Activated T-helper 1 cell treated with anti-CD3 and anti-CD28 coated beads, Interleukin-12 subunit alpha, Interleukin-12 subunit beta, Interleukin-2, Interleukin-4 antibody, amounts not matched to agents 30 ng/mL and 10 ng/mL and 1 ng/mL, durations not matched to agents 14 hours and 24 hours and 36 hours (primary cell): Measurements from ENCODE around the gene CD160. TPM values are rescaled to one million over a fixed set of nuclear protein-coding genes. Genes with fewer than 3 reads are reported as not detected.
"Not testable (repeated sequence)": the region's sequence is repeated elsewhere in the genome, so short reads cannot be mapped to it uniquely, and the experiment has no call there.

ENCODE experiments used
- DNase-seq: peaks from one replicate; pipeline ENCODE4 v3.0.0; 2021; ENCODE audit warnings: low spot score
- H3K27ac Mint-ChIP-seq: one replicate; pipeline ENCODE4 v1.8.0; 2021; ENCODE audit warnings: mild to moderate bottlenecking, mixed read lengths
- H3K27me3 Mint-ChIP-seq: one replicate; pipeline ENCODE4 v1.8.0; 2022; ENCODE audit warnings: mild to moderate bottlenecking, moderate library complexity, mixed read lengths; ENCODE audit not compliant: insufficient read depth
- H3K36me3 Mint-ChIP-seq: one replicate; pipeline ENCODE4 v1.8.0; 2021; ENCODE audit warnings: low read depth, mixed read lengths
- H3K4me1 Mint-ChIP-seq: one replicate; pipeline ENCODE4 v1.8.0; 2021; ENCODE audit warnings: low read depth, mixed read lengths
- H3K4me3 Mint-ChIP-seq: one replicate; pipeline ENCODE4 v1.8.0; 2021; ENCODE audit warnings: mild to moderate bottlenecking, moderate library complexity, mixed read lengths
- H3K9me3 Mint-ChIP-seq: one replicate; pipeline ENCODE4 v1.8.0; 2021; ENCODE audit warnings: mixed read lengths
- intact Hi-C: fragments of 100-400 bp; cut with micrococcal nuclease; formaldehyde crosslinking; loops from one replicate; pipeline ENCODE4 v1.15.1; 2024
- total RNA-seq: library from RNA; stranded (reverse); gene quantifications from 2 replicates; pipeline ENCODE4 v1.2.3, GENCODE V29; 2022

Gene CD160
- 0.27 TPM in 1 of 2 replicates, not detected in the other for total RNA-seq

GRCh38 chr1:145719230-145720079, at the start of gene CD160:
Gene CD160 (plus strand): TSS chr1:145719499. CDS start chr1:145728328, 8,829 bp downstream.
- DNase-seq, result no peak
- Mint-ChIP-seq H3K4me3 (no peak within 1 kb of the TSS), H3K9me3 (no peaks in the 10 kb centered on the region), H3K4me1 (peaks cover 23% of the 10 kb centered on the region), H3K36me3 (no peaks in the 10 kb centered on the region), H3K27ac (no peak within 1 kb of the TSS), H3K27me3 (peaks cover 25% of the 10 kb centered on the region)
- intact Hi-C loops, result loop anchor here (5.0 kb wide), 2 partner anchors 103 to 122 kb away; partner anchors contain the start of genes POLR3C and RNF115

DNA sequence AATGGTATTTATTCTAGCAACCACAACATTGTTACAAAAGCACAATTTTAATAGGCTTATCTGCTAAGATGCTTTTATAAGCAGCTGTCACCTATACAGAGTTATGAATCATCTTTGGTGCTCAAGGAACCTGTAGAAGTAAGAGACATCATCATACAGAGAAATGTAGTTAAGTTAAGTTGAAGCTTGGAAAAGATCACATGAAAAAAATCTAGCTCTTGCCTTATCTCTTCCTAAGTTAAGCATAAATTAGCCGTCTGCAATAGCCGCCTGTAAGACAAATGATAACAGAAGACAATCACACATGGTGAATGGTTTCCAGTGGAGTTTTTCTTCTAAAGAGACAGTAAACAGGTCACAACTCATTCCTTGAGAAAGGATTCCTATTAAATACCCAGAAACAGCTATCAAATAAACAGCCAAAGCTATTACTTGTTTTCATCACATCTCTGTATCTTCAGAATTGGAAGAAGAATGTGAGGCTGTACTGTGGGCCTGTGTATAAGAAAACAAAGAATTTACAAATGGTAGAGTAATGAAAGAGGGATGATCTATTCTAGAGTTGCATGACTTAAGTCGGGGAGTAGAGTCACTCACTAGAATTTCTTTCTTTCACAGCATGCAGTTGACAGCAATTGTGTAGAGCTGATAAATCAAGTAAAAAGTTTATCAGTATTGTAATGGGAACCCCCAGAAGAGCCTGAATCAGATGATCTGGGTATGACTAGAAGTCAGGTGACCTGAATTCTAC, 48.1 kb upstream of the CD160 start:
- DNase-seq, H3K4me1 Mint-ChIP-seq, H3K27me3 Mint-ChIP-seq, H3K4me3 Mint-ChIP-seq, H3K9me3 Mint-ChIP-seq, H3K27ac Mint-ChIP-seq, intact Hi-C loops: not testable (repeated sequence)
- H3K36me3 Mint-ChIP-seq, result peaks cover 14% of the 10 kb centered on the region

- DNase-seq, H3K9me3 Mint-ChIP-seq, H3K4me3 Mint-ChIP-seq, H3K27me3 Mint-ChIP-seq, H3K27ac Mint-ChIP-seq, H3K4me1 Mint-ChIP-seq, H3K36me3 Mint-ChIP-seq, intact Hi-C loops: not testable (repeated sequence)
Measured at GRCh38 chr1:145673217-145673616, 46.1 kb upstream of the CD160 start.

DNA sequence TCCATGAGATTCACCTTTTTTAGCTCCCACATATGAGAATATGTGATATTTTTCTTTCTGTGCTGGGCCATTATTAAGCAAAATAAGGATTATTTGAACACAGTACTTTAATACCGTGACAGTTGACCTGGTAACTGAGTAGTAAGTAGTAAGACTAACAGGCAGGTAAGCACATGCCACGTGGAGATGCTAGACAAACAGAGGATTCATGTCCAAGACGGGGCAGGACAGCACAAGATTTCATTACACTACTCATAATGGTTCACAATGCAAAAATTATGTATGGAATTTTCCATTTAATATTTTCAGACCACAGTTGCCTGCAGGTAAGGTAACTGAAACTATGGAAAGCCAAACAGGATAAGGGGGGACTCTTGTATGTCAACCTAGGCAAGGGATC, 34.4 kb upstream of the CD160 start:
- H3K4me1 Mint-ChIP-seq, H3K36me3 Mint-ChIP-seq, H3K27me3 Mint-ChIP-seq, H3K9me3 Mint-ChIP-seq, H3K4me3 Mint-ChIP-seq, H3K27ac Mint-ChIP-seq, intact Hi-C loops, DNase-seq: not testable (repeated sequence)

DNA sequence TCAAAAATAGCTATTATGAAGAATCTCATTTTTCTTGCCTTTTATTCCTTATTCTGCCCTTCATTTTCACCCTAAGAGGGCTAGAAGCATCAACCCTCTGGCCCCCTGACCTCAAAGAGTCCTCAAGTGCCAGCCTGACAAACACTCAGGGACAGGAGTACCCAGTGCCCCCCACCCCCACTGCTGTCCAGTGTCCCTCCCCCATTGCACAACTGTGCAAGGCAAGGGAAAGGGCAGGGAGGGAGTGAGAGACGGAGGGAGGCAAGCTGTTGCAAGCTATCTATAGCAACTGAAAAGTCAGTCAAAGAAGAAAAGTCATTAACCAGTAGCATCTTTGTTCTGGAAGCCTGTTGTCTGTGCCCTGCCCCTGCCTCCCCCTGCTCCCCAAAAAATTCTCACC, 33.2 kb upstream of the CD160 start:
- intact Hi-C loops, H3K27me3 Mint-ChIP-seq, H3K36me3 Mint-ChIP-seq, H3K9me3 Mint-ChIP-seq, H3K4me3 Mint-ChIP-seq, DNase-seq, H3K27ac Mint-ChIP-seq: not testable (repeated sequence)
- peaks cover 21% of the 10 kb centered on the region for H3K4me1 Mint-ChIP-seq

DNA sequence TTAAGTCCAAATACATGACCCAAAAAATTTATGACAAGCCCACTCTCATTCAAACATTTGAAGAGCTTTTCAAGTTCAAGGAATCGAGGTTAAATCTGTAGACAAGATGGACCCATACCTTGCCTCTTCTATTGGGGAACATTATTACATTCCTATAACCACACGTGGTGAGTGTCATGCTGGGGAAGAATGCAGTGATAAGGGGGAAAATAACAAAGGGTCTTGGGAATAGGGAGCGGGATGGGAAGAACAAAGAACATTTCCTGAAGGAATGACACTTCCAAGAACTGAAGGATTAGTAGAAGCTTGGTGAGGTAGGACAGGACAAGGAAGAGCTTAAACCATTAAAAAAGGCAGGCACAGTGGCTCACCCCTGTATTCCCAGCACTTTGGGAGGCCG, 31.0 kb upstream of the CD160 start:
- Mint-ChIP-seq H3K4me3 (no peak overlapping the region), H3K9me3 (no peaks in the 10 kb centered on the region), H3K27ac (no peak overlapping the region), H3K36me3 (peaks cover 4% of the 10 kb centered on the region), H3K4me1 (peaks cover 23% of the 10 kb centered on the region), H3K27me3 (peaks cover 3% of the 10 kb centered on the region)
- no peak for DNase-seq
- intact Hi-C loops, result no loop called here

- no peaks in the 10 kb centered on the region for H3K9me3 Mint-ChIP-seq
- intact Hi-C loops, result no loop called here
- H3K4me1 Mint-ChIP-seq, result peaks cover 23% of the 10 kb centered on the region
- peaks cover 3% of the 10 kb centered on the region for H3K27me3 Mint-ChIP-seq
- no peak overlapping the region for H3K4me3 Mint-ChIP-seq
- peaks cover 4% of the 10 kb centered on the region for H3K36me3 Mint-ChIP-seq
- DNase-seq, result no peak
- H3K27ac Mint-ChIP-seq, result no peak overlapping the region
Measured at GRCh38 chr1:145688924-145689323, 30.4 kb upstream of the CD160 start.

- peak overlapping the region; percentile 40 for H3K4me3 Mint-ChIP-seq
- no peaks in the 10 kb centered on the region for H3K9me3 Mint-ChIP-seq
- H3K27me3 Mint-ChIP-seq, result peaks cover 3% of the 10 kb centered on the region
- DNase-seq, result no peak
- H3K36me3 Mint-ChIP-seq, result peaks cover 4% of the 10 kb centered on the region
- H3K27ac Mint-ChIP-seq, result peak overlapping the region; percentile 58
- H3K4me1 Mint-ChIP-seq, result peaks cover 23% of the 10 kb centered on the region
- intact Hi-C loops, result no loop called here
Measured at GRCh38 chr1:145689922-145690321, 29.4 kb upstream of the CD160 start.

GRCh38 chr1:145690587-145691558, 28.4 kb upstream of the CD160 start:
- peaks cover 23% of the 10 kb centered on the region for H3K4me1 Mint-ChIP-seq
- H3K4me3 Mint-ChIP-seq, result peak overlapping the region; percentile 40
- H3K27me3 Mint-ChIP-seq, result peaks cover 3% of the 10 kb centered on the region
- H3K9me3 Mint-ChIP-seq, result no peaks in the 10 kb centered on the region
- H3K27ac Mint-ChIP-seq, result peak overlapping the region; percentile 5
- H3K36me3 Mint-ChIP-seq, result peaks cover 2% of the 10 kb centered on the region
- intact Hi-C loops, result no loop called here
- DNase-seq, result peak; percentile 55

GRCh38 chr1:145692785-145693443, 26.4 kb upstream of the CD160 start:
- H3K4me3 Mint-ChIP-seq, result no peak overlapping the region
- peaks cover 23% of the 10 kb centered on the region for H3K4me1 Mint-ChIP-seq
- no peak overlapping the region for H3K27ac Mint-ChIP-seq
- intact Hi-C loops, result no loop called here
- H3K27me3 Mint-ChIP-seq, result peaks cover 11% of the 10 kb centered on the region
- no peaks in the 10 kb centered on the region for H3K9me3 Mint-ChIP-seq
- DNase-seq, result no peak
- no peaks in the 10 kb centered on the region for H3K36me3 Mint-ChIP-seq

- Mint-ChIP-seq H3K36me3 (no peaks in the 10 kb centered on the region), H3K27ac (no peak overlapping the region), H3K27me3 (peaks cover 19% of the 10 kb centered on the region), H3K4me3 (no peak overlapping the region), H3K4me1 (peaks cover 2% of the 10 kb centered on the region), H3K9me3 (no peaks in the 10 kb centered on the region)
- intact Hi-C loops, result no loop called here
- no peak for DNase-seq
Measured at GRCh38 chr1:145695821-145696629, 23.3 kb upstream of the CD160 start.
